GM21390 (cell line): ENCODE measurements around the gene PTPN4.

ENCODE experiments used
- ATAC-seq: cut with Tn5 transposase; IDR thresholded peaks from one replicate; pipeline ENCODE4 v1.9.1; 2021; ENCODE audit not compliant: unreplicated experiment

Gene PTPN4

GRCh38 chr2:119846021-119846420 lies 86.3 kb downstream of the PTPN4 start:
- no peak for ATAC-seq

DNA sequence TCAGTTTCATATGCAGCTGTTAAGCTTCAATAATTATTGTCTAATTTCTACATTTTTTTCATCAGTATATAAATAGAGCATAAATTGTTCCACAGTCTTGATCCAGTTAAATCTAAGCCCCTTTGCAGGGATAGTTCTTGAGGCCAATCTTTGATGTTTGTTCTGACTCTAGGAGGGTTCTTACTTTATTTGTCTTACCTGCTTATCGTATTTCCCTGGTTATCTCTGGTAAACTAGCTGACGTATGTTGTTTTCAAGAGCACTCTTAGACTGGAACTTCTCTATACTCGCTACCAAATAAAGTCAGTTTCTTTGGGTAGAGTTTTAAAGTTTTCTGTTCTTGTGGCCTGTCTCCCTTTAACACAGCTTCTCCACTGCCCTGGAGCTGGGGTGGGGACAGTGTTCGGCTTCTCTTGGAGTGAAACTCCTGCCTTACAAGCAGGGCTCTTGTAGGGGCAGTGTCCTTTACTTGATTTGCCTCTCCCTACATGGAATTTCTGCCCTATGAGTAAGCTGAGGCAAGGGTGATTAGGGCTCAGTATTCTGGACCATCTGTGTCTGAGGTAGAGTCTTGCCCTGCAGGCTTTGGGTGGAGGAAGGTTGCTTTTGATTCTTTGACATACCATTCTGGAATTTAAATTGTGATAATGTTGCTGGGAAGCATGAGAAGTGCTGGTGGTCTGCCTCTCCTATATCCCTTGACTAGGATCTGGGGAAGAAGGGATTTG lies 90.3 kb downstream of the PTPN4 start:
- no peak for ATAC-seq

GRCh38 chr2:119852214-119852613 lies 92.5 kb downstream of the PTPN4 start:
- no peak for ATAC-seq

DNA sequence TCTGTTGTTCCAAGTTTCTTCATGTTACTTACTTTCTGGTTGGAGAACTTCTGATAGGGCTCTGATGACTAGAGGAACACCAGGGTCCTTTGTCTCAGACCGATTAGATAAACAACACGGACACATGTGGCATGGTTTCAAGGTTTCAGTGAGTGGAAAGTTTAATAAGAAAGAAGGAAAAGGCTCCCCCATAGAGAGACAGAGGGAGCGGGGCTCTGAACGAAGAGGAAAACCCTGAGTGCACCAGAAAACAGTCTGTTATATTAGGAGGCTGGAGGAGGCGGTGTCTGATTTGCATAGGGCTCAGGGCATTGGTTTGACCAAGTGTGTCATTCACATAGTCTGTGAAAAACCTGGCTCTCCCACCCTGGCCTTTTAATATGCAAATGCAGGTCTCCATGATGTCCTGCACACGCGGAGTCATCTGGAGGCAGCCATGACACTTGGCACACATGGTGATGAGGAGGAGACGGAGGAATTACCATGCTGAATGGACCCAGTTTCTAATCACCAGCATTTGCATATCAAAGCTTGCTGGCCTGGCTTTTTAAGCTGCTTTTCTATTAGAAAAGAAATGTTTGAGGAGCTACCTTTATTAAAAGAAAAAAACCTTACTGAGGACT lies 94.2 kb downstream of the PTPN4 start:
- no peak for ATAC-seq

GRCh38 chr2:119856469-119856901 lies 96.8 kb downstream of the PTPN4 start:
- ATAC-seq, result no peak

GRCh38 chr2:119857742-119858141 lies 98.0 kb downstream of the PTPN4 start:
- no peak for ATAC-seq

DNA sequence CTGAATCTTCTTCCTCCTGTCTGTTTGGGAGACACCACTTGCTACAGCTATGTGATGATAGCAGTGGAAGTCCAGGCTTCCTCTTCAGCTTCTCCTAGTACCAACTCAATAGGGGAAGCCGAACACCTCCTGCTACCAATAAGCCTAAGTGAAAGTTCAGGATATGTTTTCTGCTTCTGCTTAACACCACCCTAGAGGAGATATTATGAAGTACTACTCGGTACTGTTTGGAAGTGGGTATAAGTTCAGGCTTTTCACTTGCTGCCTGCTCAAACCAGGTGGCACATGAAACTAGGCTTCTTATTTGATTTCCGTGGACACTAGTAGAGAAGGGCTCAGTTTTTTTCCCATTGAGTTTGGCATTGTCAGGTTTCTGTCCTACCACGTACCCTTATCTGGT lies 99.8 kb downstream of the PTPN4 start:
- ATAC-seq, result no peak

DNA sequence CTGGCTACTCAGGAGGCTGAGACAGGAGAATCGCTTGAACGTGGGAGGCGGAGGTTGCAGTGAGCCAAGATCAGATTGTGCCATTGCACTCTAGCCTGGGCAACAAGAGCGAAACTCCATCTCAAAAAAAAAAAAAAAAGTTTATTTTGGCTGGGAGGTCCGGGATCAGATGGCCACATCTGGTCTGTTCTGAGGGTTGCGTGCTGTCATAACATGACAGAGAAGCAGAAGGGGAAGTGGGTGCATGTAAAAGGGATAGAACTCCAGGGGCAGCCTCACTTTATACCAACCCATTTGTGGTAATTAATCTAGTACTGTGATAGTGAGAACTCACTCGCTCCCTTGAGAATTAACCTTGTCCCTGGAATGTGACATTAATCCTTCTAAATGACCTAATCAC lies 101.2 kb downstream of the PTPN4 start:
- no peak for ATAC-seq

DNA sequence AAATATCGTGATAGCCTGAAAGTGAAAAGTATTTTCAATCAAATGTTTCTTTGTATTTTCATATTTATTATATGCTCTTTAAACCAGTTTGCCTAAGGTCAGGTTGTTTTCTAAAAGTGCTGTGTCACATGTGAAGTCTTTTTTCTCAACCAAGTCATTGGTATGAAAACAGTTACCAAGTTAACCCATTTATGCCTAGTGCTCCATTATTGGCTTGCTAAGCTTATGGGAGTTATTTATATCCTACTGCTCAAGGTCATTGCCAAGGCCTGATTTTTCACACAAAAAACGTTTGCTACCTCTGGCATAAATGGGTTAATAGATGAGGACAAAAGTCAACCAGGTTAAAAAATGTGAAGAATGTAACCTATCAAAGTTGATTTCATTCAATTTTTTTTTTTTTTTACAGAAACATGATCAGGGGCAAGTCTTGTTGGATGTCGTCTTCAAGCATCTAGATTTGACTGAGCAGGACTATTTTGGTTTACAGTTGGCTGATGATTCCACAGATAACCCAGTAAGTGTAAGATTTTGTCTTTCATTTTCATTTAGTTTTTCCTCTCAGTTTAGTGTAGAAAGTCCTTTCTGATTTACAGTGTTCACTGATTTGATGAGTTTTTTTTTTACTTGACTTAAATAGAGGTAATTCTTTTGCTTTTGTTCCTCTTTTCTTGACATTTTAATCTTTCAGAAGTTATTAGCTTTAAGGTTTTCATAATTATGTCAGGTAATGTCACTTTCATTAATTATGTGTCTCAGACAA lies 102.6 kb downstream of the PTPN4 start:
- ATAC-seq, result peak; percentile 87

- ATAC-seq, result peak; percentile 42
These were observed 104.6 kb downstream of the PTPN4 start for GRCh38 chr2:119864318-119864717.

DNA sequence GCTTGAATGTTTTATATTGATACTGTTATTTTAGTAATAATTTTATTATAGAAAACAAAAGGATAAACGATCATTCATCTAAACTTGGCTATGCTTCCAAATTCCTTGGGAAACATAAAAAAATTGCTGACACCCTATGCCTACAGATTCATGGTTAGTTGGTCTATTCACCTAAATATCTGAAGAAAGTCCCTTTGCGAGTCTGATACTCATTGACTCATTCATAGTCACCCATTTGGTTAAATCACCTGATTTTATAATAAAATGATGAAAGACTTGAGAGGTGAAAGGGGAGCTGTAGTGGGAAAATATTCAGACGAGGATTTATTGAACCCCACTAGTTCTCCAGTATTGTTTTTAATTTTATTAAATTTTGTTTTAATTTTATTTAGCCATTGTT lies 112.0 kb downstream of the PTPN4 start:
- no peak for ATAC-seq

DNA sequence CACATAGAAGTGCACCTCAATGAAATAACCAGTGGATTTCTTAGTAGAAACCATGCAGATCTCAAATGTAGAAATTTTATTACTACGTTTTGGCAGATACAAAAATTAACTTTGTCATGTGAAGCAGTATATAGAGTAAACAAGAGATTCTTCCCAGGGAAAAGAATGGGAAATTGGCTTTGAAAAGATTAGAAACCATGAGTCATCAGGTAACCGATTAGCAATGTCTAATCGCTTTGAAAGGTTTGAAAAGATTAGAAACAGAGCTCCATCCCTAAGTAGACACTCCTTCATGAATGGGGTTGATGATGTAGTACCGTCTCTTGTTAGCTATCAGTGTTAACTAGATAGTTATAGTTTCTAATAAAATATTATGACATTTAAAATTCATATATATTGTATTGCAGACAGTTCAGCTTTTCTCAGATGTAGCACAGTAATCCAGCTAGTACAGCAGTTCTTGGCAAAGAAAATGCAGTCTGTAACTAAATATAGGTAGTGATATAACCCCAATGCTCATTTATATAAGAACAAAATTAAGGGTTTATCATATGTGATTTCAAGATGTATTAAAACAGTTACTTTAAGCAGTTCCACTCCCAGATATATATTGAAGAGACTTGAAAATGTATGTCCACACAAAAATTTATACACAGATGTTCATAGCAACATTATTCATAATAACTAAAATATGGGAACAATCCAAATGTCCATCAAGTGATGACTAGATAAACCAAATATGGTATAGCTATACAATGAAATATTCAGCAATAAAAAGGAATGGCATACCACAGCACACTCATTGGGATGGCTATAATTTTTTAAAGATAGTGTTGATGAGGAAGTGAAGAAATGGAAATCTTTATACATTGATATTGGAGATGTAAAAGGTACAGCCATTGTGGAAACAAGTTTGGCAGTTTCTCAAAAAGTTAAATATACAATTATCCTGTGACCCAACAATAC lies 113.9 kb downstream of the PTPN4 start:
- ATAC-seq, result no peak

DNA sequence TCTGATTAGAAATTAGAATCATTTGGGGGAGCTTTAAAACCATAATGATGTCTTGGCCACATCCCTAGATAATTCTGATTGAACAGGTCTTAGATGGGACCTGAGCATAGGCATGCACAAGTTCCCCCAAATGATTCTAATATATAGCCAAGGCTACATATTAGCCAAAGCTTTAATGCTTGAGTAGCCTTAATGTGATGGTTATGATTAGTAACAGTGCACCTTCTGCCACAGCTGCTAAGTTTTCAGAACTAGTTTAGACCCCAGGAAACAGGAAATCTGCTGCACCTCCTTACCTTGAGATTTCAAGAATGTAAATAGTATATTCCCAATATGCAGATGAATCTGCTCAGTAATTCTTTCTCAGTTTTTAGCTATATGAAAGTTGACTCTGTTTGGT lies 119.8 kb downstream of the PTPN4 start:
- no peak for ATAC-seq

- no peak for ATAC-seq
These were observed 129.0 kb downstream of the PTPN4 start for GRCh38 chr2:119888680-119889079.

- ATAC-seq, result no peak
These were observed 138.1 kb downstream of the PTPN4 start for GRCh38 chr2:119897736-119898395.

- no peak for ATAC-seq
These were observed 141.3 kb downstream of the PTPN4 start for GRCh38 chr2:119901013-119901412.

- ATAC-seq, result no peak
These were observed 150.8 kb downstream of the PTPN4 start for GRCh38 chr2:119910566-119910965.

DNA sequence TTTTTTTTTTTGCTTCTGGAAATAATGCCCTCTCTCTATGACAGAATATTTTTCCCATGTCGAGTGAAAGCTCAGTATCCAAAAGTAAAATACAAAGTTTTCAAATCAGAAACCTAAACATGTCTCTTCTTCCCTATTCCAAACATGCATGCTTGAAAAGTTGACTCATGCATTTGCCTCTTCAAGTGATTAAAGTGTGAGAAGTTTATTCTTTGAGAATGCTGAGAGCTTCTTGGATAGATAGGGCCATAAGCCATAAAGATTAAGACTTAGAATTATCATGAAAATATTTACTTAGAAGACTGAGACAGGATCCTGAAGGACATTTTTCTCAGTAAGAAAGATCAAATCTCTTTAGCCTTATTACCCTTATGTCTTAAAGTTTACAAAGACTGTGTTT lies 154.5 kb downstream of the PTPN4 start:
- no peak for ATAC-seq

DNA sequence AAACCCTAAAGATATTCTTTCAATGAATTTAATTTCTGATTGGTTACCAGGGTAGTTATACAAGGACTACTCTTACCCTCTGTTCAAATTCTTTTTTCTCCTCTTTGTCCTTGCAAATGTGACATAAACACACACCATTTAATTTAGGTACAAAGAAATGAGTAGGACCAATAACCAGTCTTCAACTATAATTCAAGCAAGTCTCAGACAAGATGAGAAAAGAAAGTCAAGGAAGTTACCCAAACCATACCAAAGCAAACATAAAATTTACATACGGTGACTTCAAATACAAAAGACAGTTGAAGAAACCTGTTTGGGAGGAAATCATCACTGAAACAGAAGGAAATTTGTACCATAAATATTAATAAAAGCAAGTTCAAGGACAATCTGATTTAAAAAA lies 162.1 kb downstream of the PTPN4 start:
- no peak for ATAC-seq

DNA sequence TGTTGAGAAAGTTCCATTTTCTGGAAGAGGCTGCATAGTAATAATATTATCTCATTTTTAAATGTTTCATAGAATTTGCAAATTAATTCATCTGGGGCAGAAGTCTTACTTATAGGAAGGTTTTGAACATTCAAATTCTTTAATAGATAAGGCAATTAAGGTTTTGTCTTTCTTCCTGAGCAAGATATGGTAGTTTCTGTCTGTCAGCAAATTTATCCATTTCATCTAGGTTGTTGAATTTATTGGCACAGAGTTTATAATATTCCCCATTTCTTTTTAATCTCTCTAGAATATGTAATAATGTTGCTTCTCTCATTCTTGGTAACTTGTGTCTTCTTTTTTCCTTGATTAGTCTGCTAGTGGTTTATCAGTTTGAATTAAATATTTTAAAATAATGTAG lies 163.0 kb downstream of the PTPN4 start:
- no peak for ATAC-seq
